ENCODE measurements around the gene SPATA32.

GRCh38 chr17:45236282-45236606 lies 25.6 kb downstream of the SPATA32 start:
- TF ChIP-seq POLR2A (IDR thresholded peaks at IDR 0.05; ENCODE audit: low read length) (no peak), GATA1 (IDR thresholded peaks at IDR 0.05; ENCODE audit: low read depth, low read length) (no peak)

All from erythroblast (primary cell).